SU-DHL-6 (cell line): ENCODE results near the gene LCNL1.

ENCODE experiments used
- H2AFZ ChIP-seq: fragments of 200-600 bp; sonication (generic); 2 replicates; pipeline ENCODE4 v1.6.1; 2014; ENCODE audit warnings: low read depth, mild to moderate bottlenecking, moderate library complexity, mixed read lengths, antibody characterized with exemption, low read length; ENCODE audit not compliant: severe bottlenecking
- H3F3A ChIP-seq: fragments of 200-600 bp; shearing (Covaris generic); 2 replicates; pipeline ENCODE4 v1.6.0; 2016; ENCODE audit warnings: antibody characterized with exemption, mild to moderate bottlenecking; ENCODE audit not compliant: insufficient read depth
- H3K27ac ChIP-seq: fragments of 200-600 bp; sonication (generic); 2 replicates; pipeline ENCODE4 v1.5.1; 2016; ENCODE audit warnings: low read depth, mild to moderate bottlenecking, low read length, moderate library complexity, mixed read lengths
- H3K27me3 ChIP-seq: fragments of 200-600 bp; sonication (generic), shearing (Covaris generic); 2 replicates; pipeline ENCODE4 v1.6.0; 2014; ENCODE audit warnings: mild to moderate bottlenecking, low read length
- H3K36me3 ChIP-seq: fragments of 200-600 bp; sonication (generic); 2 replicates; pipeline ENCODE4 v1.6.1; 2014; ENCODE audit warnings: mild to moderate bottlenecking, low read length, mixed read lengths
- H3K4me2 ChIP-seq: fragments of 300-600, 200-600 bp; shearing (Covaris generic), sonication (generic); 2 replicates; pipeline ENCODE4 v1.6.0; 2014; ENCODE audit warnings: low read length, low read depth, mild to moderate bottlenecking; ENCODE audit not compliant: poor library complexity, severe bottlenecking
- H3K4me3 ChIP-seq: fragments of 200-600 bp; sonication (generic); 2 replicates; pipeline ENCODE4 v1.5.1; 2014; ENCODE audit warnings: antibody characterized with exemption, low read length, mild to moderate bottlenecking, mixed read lengths; ENCODE audit not compliant: insufficient read depth, poor library complexity, severe bottlenecking
- H3K79me2 ChIP-seq: fragments of 200-600 bp; sonication (generic); 2 replicates; pipeline ENCODE4 v1.6.1; 2014; ENCODE audit warnings: mild to moderate bottlenecking, low read length, moderate library complexity; ENCODE audit not compliant: insufficient read depth
- H3K9ac ChIP-seq: fragments of 200-600 bp; sonication (generic); 2 replicates; pipeline ENCODE4 v1.7.0; 2014; ENCODE audit warnings: mild to moderate bottlenecking, low read length
- H3K9me2 ChIP-seq: fragments of 200-600 bp; sonication (generic); replicated peaks from 2 replicates; pipeline ENCODE4 v1.6.1; 2014; ENCODE audit warnings: low read length; ENCODE audit not compliant: insufficient read depth
- H3K9me3 ChIP-seq: fragments of 200-600 bp; sonication (generic); 2 replicates; pipeline ENCODE4 v1.6.1; 2014; ENCODE audit warnings: low read length, mixed read lengths; ENCODE audit not compliant: insufficient read depth
- H4K20me1 ChIP-seq: fragments of 200-600 bp; sonication (generic); 2 replicates; pipeline ENCODE4 v1.6.1; 2014; ENCODE audit warnings: low read depth, mild to moderate bottlenecking, antibody characterized with exemption, low read length, moderate library complexity, mixed read lengths
- EZH2phosphoT487 ChIP-seq: fragments of 200-600 bp; sonication (generic), shearing (Covaris generic); conservative IDR thresholded peaks from 2 replicates; pipeline ENCODE4 v1.6.1; 2018; ENCODE audit warnings: mild to moderate bottlenecking, antibody characterized with exemption, low read length, moderate library complexity, mixed read lengths
- TF ChIP-seq, protein P1 (sequence below): fragments of 200-600 bp; sonication (generic); IDR thresholded peaks from one replicate; pipeline ENCODE4 v1.5.1; 2017; ENCODE audit warnings: antibody characterized with exemption, mild to moderate bottlenecking, low read length, moderate library complexity; ENCODE audit not compliant: insufficient read depth, poor library complexity, severe bottlenecking

LCNL1 gene

DNA sequence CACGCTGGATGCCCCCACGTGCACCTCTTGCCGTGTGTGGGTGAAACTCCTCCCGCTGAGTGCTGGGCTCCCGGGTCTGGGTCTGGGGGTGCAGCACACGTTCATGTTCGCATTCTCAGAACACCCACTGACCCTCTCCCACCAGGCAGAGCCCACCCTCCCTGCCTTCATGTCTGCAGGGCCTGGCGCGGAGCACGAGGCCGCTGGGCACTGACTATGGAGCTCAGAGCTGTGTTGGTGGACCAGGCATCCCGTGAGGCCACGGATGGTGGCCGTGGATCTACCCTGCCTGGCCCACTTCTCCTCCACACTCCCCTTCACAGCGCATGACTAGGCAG is 21.9 kb upstream of the LCNL1 start:
- Histone ChIP-seq H3K4me2 (no peak overlapping the region), H3K9ac (no peak overlapping the region), H2AFZ (no peak overlapping the region), H3K4me3 (no peak overlapping the region), H3F3A (no peaks in the 10 kb centered on the region), H3K9me3 (no peaks in the 10 kb centered on the region), H3K36me3 (no peaks in the 10 kb centered on the region), H3K27me3 (no peaks in the 10 kb centered on the region), H3K27ac (no peak overlapping the region), H3K9me2 (no peaks in the 10 kb centered on the region), H3K79me2 (no peaks in the 10 kb centered on the region), H4K20me1 (no peaks in the 10 kb centered on the region)
- TF ChIP-seq EZH2phosphoT487: no peak
- TF ChIP-seq, protein P1, sequence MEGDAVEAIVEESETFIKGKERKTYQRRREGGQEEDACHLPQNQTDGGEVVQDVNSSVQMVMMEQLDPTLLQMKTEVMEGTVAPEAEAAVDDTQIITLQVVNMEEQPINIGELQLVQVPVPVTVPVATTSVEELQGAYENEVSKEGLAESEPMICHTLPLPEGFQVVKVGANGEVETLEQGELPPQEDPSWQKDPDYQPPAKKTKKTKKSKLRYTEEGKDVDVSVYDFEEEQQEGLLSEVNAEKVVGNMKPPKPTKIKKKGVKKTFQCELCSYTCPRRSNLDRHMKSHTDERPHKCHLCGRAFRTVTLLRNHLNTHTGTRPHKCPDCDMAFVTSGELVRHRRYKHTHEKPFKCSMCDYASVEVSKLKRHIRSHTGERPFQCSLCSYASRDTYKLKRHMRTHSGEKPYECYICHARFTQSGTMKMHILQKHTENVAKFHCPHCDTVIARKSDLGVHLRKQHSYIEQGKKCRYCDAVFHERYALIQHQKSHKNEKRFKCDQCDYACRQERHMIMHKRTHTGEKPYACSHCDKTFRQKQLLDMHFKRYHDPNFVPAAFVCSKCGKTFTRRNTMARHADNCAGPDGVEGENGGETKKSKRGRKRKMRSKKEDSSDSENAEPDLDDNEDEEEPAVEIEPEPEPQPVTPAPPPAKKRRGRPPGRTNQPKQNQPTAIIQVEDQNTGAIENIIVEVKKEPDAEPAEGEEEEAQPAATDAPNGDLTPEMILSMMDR: no peak

DNA sequence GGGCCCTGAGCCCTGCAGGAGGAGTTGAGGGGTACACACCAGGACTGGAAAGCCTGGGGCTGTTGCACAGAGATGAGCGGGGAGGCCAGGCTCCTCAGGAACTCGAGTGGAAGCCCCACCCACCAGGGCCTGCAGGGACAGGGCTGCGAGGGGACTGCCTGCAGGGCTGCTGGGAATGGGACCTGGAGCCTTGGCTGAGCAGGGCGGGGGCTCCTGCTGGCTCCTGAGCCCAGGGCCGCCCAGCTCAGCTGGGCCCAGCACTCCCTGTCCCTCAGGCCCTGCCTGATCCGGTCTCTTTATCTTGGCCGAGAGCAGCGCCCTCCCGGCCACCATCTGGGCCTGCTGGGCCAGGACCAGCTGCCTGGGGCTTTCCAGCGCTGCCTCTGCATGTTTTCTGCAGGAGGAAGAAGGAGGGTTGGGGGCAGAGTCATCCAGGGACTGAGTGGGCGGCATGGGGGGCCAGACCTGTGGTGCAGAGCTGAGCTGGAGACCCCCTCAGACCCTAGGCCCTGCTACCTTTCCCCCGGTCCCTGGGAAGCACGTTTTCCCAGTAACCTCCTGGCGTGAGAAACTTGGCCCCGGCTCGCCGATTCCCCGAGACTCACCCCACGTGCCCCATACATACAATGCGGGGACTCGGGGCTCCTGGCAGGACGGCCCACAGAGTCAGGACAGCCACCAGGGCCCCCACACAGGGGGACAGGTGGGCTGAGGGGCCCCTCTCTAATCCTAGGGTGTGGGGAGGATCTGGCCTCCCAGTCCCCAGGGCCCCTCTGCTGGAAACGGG is 21.3 kb upstream of the LCNL1 start:
- Histone ChIP-seq H3F3A (no peaks in the 10 kb centered on the region), H4K20me1 (no peaks in the 10 kb centered on the region), H3K27me3 (no peaks in the 10 kb centered on the region), H2AFZ (no peak overlapping the region), H3K36me3 (no peaks in the 10 kb centered on the region), H3K9me3 (no peaks in the 10 kb centered on the region), H3K79me2 (no peaks in the 10 kb centered on the region), H3K4me3 (no peak overlapping the region), H3K9me2 (no peaks in the 10 kb centered on the region), H3K4me2 (no peak overlapping the region), H3K27ac (no peak overlapping the region), H3K9ac (no peak overlapping the region)
- TF ChIP-seq, protein P1: no peak
- TF ChIP-seq EZH2phosphoT487: no peak

DNA sequence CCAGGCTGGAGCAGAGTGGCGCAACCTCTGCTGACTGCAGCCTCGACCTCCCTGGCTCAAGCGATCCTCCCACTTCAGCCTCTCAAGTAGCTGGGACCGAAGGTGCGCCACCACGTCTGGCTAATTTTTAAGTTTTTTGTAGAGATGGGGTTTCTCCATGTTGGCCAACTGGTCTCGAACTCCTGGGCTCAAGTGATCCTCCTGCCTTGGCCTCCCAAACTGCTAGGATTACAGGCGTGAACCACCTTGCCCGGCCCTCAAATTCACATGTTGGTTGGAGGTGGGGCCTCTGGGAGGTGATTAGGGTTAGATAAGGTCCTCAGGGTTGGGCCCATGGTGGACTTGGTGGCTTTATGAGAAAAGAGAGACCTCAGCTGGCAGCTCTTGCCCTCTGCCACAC is 20.6 kb upstream of the LCNL1 start:
- H3K9me2 ChIP-seq: no peaks in the 10 kb centered on the region
- H3K4me2 ChIP-seq: no peak overlapping the region
- no peak overlapping the region for H3K27ac ChIP-seq
- H3K36me3 ChIP-seq: no peaks in the 10 kb centered on the region
- no peaks in the 10 kb centered on the region for H3K27me3 ChIP-seq
- H3K9ac ChIP-seq: no peak overlapping the region
- TF ChIP-seq, protein P1: no peak
- no peak for TF ChIP-seq EZH2phosphoT487
- H3K4me3 ChIP-seq: no peak overlapping the region
- no peaks in the 10 kb centered on the region for H4K20me1 ChIP-seq
- no peaks in the 10 kb centered on the region for H3F3A ChIP-seq
- H2AFZ ChIP-seq: no peak overlapping the region
- no peaks in the 10 kb centered on the region for H3K9me3 ChIP-seq
- no peaks in the 10 kb centered on the region for H3K79me2 ChIP-seq
